A549 (cell line): Measurements from ENCODE around the gene CXCL17. TPM values are rescaled to one million over a fixed set of nuclear protein-coding genes. Genes with fewer than 3 reads are reported as not detected.

Experiments used
- ATAC-seq, 2 experiments: fragments of 200-7000 bp in 1 of 2; fragments of >200 bp in 1 of 2; cut with Nextera tagmentation in 1 of 2; cut with Tn5 transposase in 1 of 2; 3 replicates each; pipeline versions ENCODE4 v1.8.0 to v1.9.1; 2018 to 2020; ENCODE audit warnings: mild to moderate bottlenecking in 1 of 2, moderate library complexity in 1 of 2
- CTCF ChIA-PET: fragments of 300-600 bp; sonication (Branson Sonifier 250); formaldehyde crosslinking; extraction: SDS; loops from one replicate; lab custom pipeline; 2021; ENCODE audit warnings: antibody characterized with exemption, inconsistent platforms; lab: Yijun Ruan, JAX
- POLR2A ChIA-PET: fragments of 350-600 bp; formaldehyde crosslinking; extraction: SDS; loops from one replicate; lab custom pipeline; 2021; ENCODE audit warnings: antibody characterized with exemption, inconsistent platforms; lab: Yijun Ruan, JAX
- DNase-seq, 2 experiments: peaks; one replicate each; pipeline versions ENCODE4 v3.0.0 to v3.0.0-alpha.2; 2011 to 2016; ENCODE audit warnings: low read depth in 1 of 2, low spot score in 1 of 2
- FAIRE-seq: peaks from 2 replicates; lab custom pipeline; 2011; peaks lifted over from hg19 to GRCh38; lab: Jason Lieb, UNC
- H3K27ac ChIP-seq, 2 experiments: fragments of >200 bp; sonication (Bioruptor Twin); formaldehyde crosslinking; 3 replicates each; pipeline ENCODE4 v1.5.1; 2016 to 2017
- H3K4me1 ChIP-seq: fragments of >200 bp; sonication (Bioruptor Twin); formaldehyde crosslinking; 3 replicates; pipeline ENCODE4 v1.6.1; 2016
- H3K4me2 ChIP-seq: fragments of >200 bp; sonication (Bioruptor Twin); formaldehyde crosslinking; 3 replicates; pipeline ENCODE4 v1.6.1; 2016
- H3K4me3 ChIP-seq: fragments of >200 bp; sonication (Bioruptor Twin); formaldehyde crosslinking; 3 replicates; pipeline ENCODE4 v1.5.1; 2016
- H3K9me3 ChIP-seq: fragments of >200 bp; sonication (Bioruptor Twin); formaldehyde crosslinking; 3 replicates; pipeline ENCODE4 v1.6.1; 2016
- CBX2 ChIP-seq: fragments of 200-600 bp; sonication (generic); IDR thresholded peaks from 2 replicates; pipeline ENCODE4 v1.6.1; 2016; ENCODE audit warnings: low read depth, mild to moderate bottlenecking, borderline replicate concordance
- CEBPB ChIP-seq, 2 experiments: fragments of >200 bp in 1 of 2; sonication (Bioruptor Twin) in 1 of 2; formaldehyde crosslinking in 1 of 2; IDR thresholded peaks; 2 replicates each; pipeline ENCODE4 v1.6.1; 2012 to 2016
- CTCF ChIP-seq: fragments of >200 bp; sonication (Bioruptor Twin); formaldehyde crosslinking; IDR thresholded peaks from 3 replicates; pipeline ENCODE4 v1.5.1; 2016
- EHMT2 ChIP-seq: fragments of 200-600 bp; sonication (generic); IDR thresholded peaks from 2 replicates; pipeline ENCODE4 v1.6.1; 2016; ENCODE audit warnings: antibody characterized with exemption, low read depth, mild to moderate bottlenecking, moderate library complexity
- ELK1 ChIP-seq: fragments of 150-350 bp; IDR thresholded peaks from 2 replicates; pipeline ENCODE4 v1.6.1; 2014; ENCODE audit warnings: low read depth, mild to moderate bottlenecking, low read length
- EP300 ChIP-seq, 2 experiments: fragments of >200 bp; sonication (Bioruptor Twin); formaldehyde crosslinking; IDR thresholded peaks; 2 replicates in 1 of 2; 3 replicates in 1 of 2; pipeline ENCODE4 v1.6.1; 2016 to 2017
- FOSL2 ChIP-seq, 2 experiments: fragments of 450-650 bp in 1 of 2; fragments of >200 bp in 1 of 2; sonication (Bioruptor Twin) in 1 of 2; formaldehyde crosslinking; IDR thresholded peaks; 2 replicates each; pipeline versions ENCODE4 v1.5.0 to v1.6.1; 2016 to 2020; ENCODE audit warnings: mild to moderate bottlenecking in 1 of 2, moderate library complexity in 1 of 2
- FOXS1 ChIP-seq: fragments of 250-450 bp; sonication (Bioruptor Pico); IDR thresholded peaks from 2 replicates; pipeline ENCODE4 v1.5.0; 2020; ENCODE audit warnings: mild to moderate bottlenecking, moderate library complexity
- HDAC2 ChIP-seq: fragments of 200-600 bp; sonication (generic); IDR thresholded peaks from 2 replicates; pipeline ENCODE4 v1.6.1; 2016
- HES2 ChIP-seq: fragments of >200 bp; sonication (Bioruptor Twin); formaldehyde crosslinking; IDR thresholded peaks from 2 replicates; pipeline ENCODE4 v1.6.1; 2016
- HEYL ChIP-seq: fragments of 250-450 bp; sonication (Bioruptor Pico); IDR thresholded peaks from 2 replicates; pipeline ENCODE4 v1.8.0; 2021; ENCODE audit warnings: mild to moderate bottlenecking, moderate library complexity
- HMGXB4 ChIP-seq: fragments of 250-450 bp; sonication (Bioruptor Pico); IDR thresholded peaks from 2 replicates; pipeline ENCODE4 v1.5.0; 2021; ENCODE audit warnings: mild to moderate bottlenecking, moderate library complexity, borderline replicate concordance
- HOXB13 ChIP-seq: fragments of 250-450 bp; sonication (Bioruptor Pico); IDR thresholded peaks from 2 replicates; pipeline ENCODE4 v1.5.0; 2020; ENCODE audit warnings: low read depth, mild to moderate bottlenecking, moderate library complexity
- JUNB ChIP-seq: fragments of >200 bp; sonication (Bioruptor Twin); formaldehyde crosslinking; IDR thresholded peaks from 2 replicates; pipeline ENCODE4 v1.6.1; 2016
- KDM5A ChIP-seq: fragments of 200-600 bp; sonication (generic); IDR thresholded peaks from 2 replicates; pipeline ENCODE4 v1.6.1; 2016; ENCODE audit warnings: antibody characterized with exemption, mild to moderate bottlenecking
- MAFK ChIP-seq: fragments of 450-650 bp; IDR thresholded peaks from 2 replicates; pipeline ENCODE4 v1.6.1; 2014; ENCODE audit not compliant: partially characterized antibody
- MAX ChIP-seq: IDR thresholded peaks from 2 replicates; pipeline ENCODE4 v1.6.1; 2012
- NFE2L2 ChIP-seq: fragments of 150-350 bp; conservative IDR thresholded peaks from 2 replicates; pipeline ENCODE4 v1.6.1; 2014; ENCODE audit warnings: low read length
- NPAS2 ChIP-seq: fragments of 250-450 bp; sonication (Bioruptor Pico); IDR thresholded peaks from 2 replicates; pipeline ENCODE4 v1.8.0; 2022; ENCODE audit warnings: mild to moderate bottlenecking, moderate library complexity, borderline replicate concordance
- PHF8 ChIP-seq: fragments of 200-600 bp; sonication (generic); IDR thresholded peaks from 2 replicates; pipeline ENCODE4 v1.6.1; 2016; ENCODE audit warnings: low read depth, mild to moderate bottlenecking, antibody characterized with exemption, moderate library complexity, borderline replicate concordance
- POLR2AphosphoS2 ChIP-seq: conservative IDR thresholded peaks from 2 replicates; pipeline ENCODE4 v1.6.1; 2012; ENCODE audit warnings: low read length, improper control_type of control experiment, inconsistent platforms
- RARB ChIP-seq: fragments of 250-450 bp; sonication (Bioruptor Pico); IDR thresholded peaks from 2 replicates; pipeline ENCODE4 v1.8.0; 2021; ENCODE audit warnings: mild to moderate bottlenecking, moderate library complexity
- RCOR1 ChIP-seq: fragments of 150-350 bp; IDR thresholded peaks from 2 replicates; pipeline ENCODE4 v1.6.1; 2014; ENCODE audit warnings: antibody characterized with exemption, low read length, low read depth
- REST ChIP-seq: fragments of 200-600 bp; sonication (generic); IDR thresholded peaks from 2 replicates; pipeline ENCODE4 v1.6.1; 2016; ENCODE audit warnings: antibody characterized with exemption, mild to moderate bottlenecking, moderate library complexity
- RFX5 ChIP-seq: fragments of 450-650 bp; IDR thresholded peaks from 2 replicates; pipeline ENCODE4 v1.7.1; 2014; ENCODE audit warnings: antibody characterized with exemption, mild to moderate bottlenecking, moderate library complexity
- TFCP2L1 ChIP-seq: fragments of 250-450 bp; sonication (Bioruptor Pico); IDR thresholded peaks from 2 replicates; pipeline ENCODE4 v1.5.0; 2021; ENCODE audit warnings: mild to moderate bottlenecking
- USF2 ChIP-seq: fragments of 450-650 bp; IDR thresholded peaks from 2 replicates; pipeline ENCODE4 v1.6.1; 2014; ENCODE audit warnings: antibody characterized with exemption
- ZC3H11A ChIP-seq: fragments of 450-650 bp; IDR thresholded peaks from 2 replicates; pipeline ENCODE4 v1.6.1; 2014; ENCODE audit warnings: antibody characterized with exemption, mild to moderate bottlenecking
- ZSCAN20 ChIP-seq: fragments of 250-450 bp; sonication (Bioruptor Pico); IDR thresholded peaks from 2 replicates; pipeline ENCODE4 v1.8.0; 2022; ENCODE audit warnings: mild to moderate bottlenecking, moderate library complexity
- WGBS: methylation state at CpG from one replicate; pipeline ENCODE4 v1.1.6; 2017; ENCODE audit errors: missing lambda C conversion rate; 5-methylcytosine and 5-hydroxymethylcytosine counted together
- polyA plus RNA-seq, 4 experiments: library from polyadenylated mRNA; depleted of rRNA in 3 of 4; stranded (reverse); fragments of >200 nt; fragmentation: RNase III in 1 of 4; extraction: RNeasy Plus Mini Kit Qiagen cat#74134 plus additional on column Dnase treatment in 1 of 4; gene quantifications; 2 replicates in 3 of 4; 3 replicates in 1 of 4; pipeline ENCODE4 v1.2.3, GENCODE V29; 2011 to 2017

The CXCL17 gene
- polyA plus RNA-seq, 2 of the 4 experiments (the other 2 are of a cell fraction), result 0.14 TPM; not detected in 1

GRCh38 chr19:42455086-42455485, 12.3 kb upstream of the CXCL17 start:
- Histone ChIP-seq H3K27ac (no peak overlapping the region; a peak in 1 of 6 replicates), H3K4me2 (peak overlapping the region; percentile 40; the same call in 1 of the 3 replicates), H3K9me3 (no peaks in the 10 kb centered on the region), H3K4me1 (peaks cover 15% of the 10 kb centered on the region), H3K4me3 (no peak overlapping the region)
- ChIA-PET POLR2A (interaction anchor here (1.2 kb wide), 1 partner anchor 11 kb away, joined by 4 read pairs; no protein-coding TSS in a partner anchor), CTCF (interaction anchor here (0.7 to 9.7 kb wide), 18 partner anchors 9 to 141 kb away, joined by 3 to 153 read pairs (median 6); partner anchors contain the start of genes CEACAM1 and CXCL17)
- no peak for ATAC-seq
- no peak for DNase-seq
- TF ChIP-seq FOXS1 (CRISPR knock-in tag), result no peak
- TF ChIP-seq CTCF, result no peak
- no peak; a peak in 1 of 5 replicates for TF ChIP-seq EP300 (IDR thresholded peaks at IDR 0.05)
- no peak for TF ChIP-seq PHF8
- no peak for TF ChIP-seq POLR2AphosphoS2
- TF ChIP-seq EHMT2, result no peak
- TF ChIP-seq HES2, result no peak
- TF ChIP-seq RARB, result no peak
- TF ChIP-seq CEBPB (IDR thresholded peaks at IDR 0.05), result no peak
- no peak for TF ChIP-seq HOXB13
- no peak for TF ChIP-seq HDAC2
- TF ChIP-seq FOSL2 (IDR thresholded peaks at IDR 0.05), result no peak
- TF ChIP-seq FOSL2 (CRISPR knock-in tag; IDR thresholded peaks at IDR 0.05), result no peak
- TF ChIP-seq MAX, result no peak
- TF ChIP-seq CBX2, result no peak
- no peak for TF ChIP-seq NFE2L2
- WGBS, result 83% methylated on average over 2 of the region's 2 CpGs
- FAIRE-seq, result peak; percentile 83

- 73% methylated on average over 4 of the region's 4 CpGs for WGBS
- ATAC-seq (no peak), FAIRE-seq (no peak), DNase-seq (no peak)
- Histone ChIP-seq H3K27ac (no peak overlapping the region), H3K9me3 (no peaks in the 10 kb centered on the region), H3K4me2 (no peak overlapping the region), H3K4me1 (peaks cover 37% of the 10 kb centered on the region), H3K4me3 (no peak overlapping the region)
- CTCF ChIA-PET, result interaction anchor here (0.6 to 9.7 kb wide), 14 partner anchors 11 to 537 kb away, joined by 3 to 352 read pairs (median 40); partner anchors contain the start of genes CEACAM1, CEACAM8, CXCL17 and LIPE
- POLR2A ChIA-PET, result no interaction called here
- TF ChIP-seq MAFK (no peak), RCOR1 (no peak), KDM5A (no peak), FOXS1 (CRISPR knock-in tag) (no peak), HMGXB4 (CRISPR knock-in tag) (no peak), HEYL (CRISPR knock-in tag) (no peak), USF2 (no peak), HOXB13 (no peak), RFX5 (no peak), POLR2AphosphoS2 (no peak), TFCP2L1 (CRISPR knock-in tag) (no peak), ZC3H11A (no peak), REST (no peak), NPAS2 (no peak), ZSCAN20 (no peak), ELK1 (no peak), JUNB (no peak)
These were observed 9.8 kb upstream of the CXCL17 start for GRCh38 chr19:42452590-42452989.
